HG02610 (cell line): ENCODE data around the gene UBR2.
"Not testable (repeated sequence)": the region's sequence is repeated elsewhere in the genome, so short reads cannot be mapped to it uniquely, and the experiment has no call there.

Experiments
- ATAC-seq: cut with Tn5 transposase; IDR thresholded peaks from one replicate; pipeline ENCODE4 v1.9.1; 2021; ENCODE audit warnings: mild to moderate bottlenecking, moderate library complexity; ENCODE audit not compliant: unreplicated experiment

UBR2 gene

DNA sequence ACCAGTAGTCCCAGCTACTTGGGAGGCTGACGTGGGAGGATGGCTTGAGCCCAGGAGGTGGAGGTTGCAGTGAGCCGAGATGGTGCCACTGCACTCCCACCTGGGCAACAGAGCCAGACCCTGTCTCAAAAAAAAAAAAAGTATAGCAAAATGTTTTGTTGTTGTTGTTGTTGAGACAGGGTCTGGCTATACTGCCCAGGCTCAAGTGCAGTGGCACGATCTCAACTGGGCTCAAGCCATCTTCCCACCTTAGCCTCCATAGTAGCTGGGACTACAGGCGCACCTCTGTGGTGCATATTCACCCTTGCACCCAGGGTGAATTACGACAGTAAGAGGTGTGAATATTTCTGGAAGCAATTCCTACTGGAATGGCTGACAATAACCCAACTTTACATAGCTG, 11.4 kb upstream of the UBR2 start:
- ATAC-seq, result no peak

DNA sequence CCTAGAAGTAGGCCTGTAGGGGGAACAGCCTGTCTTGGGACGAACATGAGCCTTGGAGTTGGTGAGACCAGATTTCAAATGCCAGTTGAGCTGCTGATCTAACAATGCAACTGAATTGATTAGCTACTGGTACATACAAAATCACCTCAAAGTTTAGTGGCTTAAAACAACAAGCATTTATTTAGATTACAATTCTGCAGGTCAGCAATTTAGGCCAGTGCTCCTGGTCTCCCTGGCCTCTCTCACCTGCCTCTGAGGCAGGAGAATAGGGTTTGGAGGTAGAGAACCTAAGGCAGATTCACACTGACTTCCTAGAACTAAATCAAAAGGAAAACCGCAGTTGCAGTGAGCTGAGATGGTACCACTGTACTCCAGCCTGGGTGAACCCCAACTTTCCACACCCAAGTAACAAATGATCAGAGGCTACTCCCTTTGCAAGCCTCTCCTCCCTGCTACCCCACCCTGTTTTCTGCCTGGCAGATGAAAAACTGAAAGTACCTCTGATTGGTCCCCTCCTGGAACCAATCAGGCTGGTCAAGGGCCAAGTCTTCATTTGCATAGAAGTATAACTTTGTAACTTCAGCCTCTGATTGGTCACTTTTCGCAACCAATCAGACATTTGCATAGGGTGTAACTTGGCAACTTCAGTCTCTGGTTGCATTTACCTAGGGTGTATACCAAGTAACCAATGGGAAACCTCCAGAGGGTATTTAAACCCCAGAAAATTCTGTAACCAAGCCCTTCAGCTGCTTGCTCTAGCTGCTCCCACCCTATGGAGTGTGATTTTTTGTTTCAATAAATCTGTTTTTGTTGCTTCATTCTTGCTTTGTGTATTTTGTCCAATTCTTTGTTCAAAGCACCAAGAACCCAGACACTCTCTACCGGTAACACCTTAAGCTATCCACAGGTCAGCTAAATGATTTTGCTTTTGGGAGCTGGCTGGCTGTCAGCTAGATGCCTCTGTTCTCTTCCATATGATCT, 8.1 kb upstream of the UBR2 start:
- ATAC-seq, result no peak

GRCh38 chr6:42556462-42556861, 7.4 kb upstream of the UBR2 start:
- ATAC-seq, result no peak

DNA sequence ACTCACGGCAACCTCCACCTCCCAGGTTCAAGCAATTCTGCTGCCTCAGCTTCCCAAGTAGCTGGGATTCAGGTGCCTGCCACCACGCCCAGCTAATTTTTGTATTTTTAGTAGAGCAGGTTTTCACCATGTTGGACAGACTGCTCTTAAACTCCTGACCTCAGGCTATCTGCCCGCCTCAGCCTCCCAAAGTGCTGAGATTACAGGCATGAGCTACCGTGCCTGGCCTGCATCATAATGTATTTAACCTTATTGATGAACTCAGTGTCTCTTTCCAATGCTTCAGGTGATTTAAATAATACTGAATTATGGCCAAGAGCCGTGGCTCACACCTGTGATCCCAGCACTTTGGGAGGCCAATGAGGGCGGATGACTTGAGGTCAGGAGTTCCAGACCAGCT, 4.6 kb upstream of the UBR2 start:
- not testable (repeated sequence) for ATAC-seq

DNA sequence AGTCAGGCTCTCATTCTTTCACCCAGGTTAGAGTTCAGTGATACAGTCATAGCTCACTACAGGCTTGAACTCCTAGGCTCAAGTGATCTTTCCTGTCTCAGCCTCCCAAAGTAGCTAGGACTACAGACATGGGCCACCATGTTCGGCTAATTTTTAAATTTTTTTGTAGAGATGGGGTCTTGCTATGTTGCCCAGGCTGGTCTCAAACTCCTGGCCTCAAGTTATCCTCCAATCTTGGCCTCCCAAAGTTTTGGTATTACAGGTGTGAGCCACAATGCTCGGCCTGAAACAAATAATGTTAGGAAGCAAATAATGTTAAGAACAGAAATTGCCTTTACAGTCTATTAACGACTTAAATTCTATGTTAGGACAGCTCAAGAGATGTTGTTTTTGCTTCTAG, 1.8 kb upstream of the UBR2 start:
- no peak for ATAC-seq

DNA sequence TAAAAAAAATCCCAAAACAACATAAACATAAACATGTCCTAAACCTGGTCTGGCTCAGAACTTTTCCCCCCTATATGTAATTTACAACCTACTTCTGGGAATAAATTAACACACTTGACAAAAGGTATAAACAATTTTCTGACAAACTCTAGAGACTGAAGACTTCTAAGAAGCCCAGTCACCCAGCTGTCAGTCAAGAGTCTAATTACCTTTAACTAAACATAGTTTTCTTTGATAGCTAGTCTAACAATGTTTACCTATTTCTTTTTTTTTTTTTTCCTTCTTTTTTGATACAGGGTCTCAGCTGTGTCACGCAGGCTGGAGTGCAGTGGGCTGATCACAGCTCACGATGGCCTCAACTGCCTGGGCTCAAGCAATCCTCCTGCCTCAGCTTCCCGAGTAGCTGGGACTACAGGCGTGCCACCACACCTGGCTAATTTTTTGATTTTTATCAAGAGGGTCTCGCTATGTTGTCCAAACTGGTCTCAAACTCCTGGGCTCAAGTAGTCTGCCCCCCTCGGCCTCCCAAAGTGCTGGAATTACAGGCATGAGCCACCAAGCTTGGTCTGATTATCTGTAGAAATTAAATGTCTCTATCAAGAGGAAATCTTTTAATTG, 932 bp upstream of the UBR2 start:
- no peak for ATAC-seq

GRCh38 chr6:42564506-42564825, 637 bp downstream of the UBR2 start:
- no peak for ATAC-seq

DNA sequence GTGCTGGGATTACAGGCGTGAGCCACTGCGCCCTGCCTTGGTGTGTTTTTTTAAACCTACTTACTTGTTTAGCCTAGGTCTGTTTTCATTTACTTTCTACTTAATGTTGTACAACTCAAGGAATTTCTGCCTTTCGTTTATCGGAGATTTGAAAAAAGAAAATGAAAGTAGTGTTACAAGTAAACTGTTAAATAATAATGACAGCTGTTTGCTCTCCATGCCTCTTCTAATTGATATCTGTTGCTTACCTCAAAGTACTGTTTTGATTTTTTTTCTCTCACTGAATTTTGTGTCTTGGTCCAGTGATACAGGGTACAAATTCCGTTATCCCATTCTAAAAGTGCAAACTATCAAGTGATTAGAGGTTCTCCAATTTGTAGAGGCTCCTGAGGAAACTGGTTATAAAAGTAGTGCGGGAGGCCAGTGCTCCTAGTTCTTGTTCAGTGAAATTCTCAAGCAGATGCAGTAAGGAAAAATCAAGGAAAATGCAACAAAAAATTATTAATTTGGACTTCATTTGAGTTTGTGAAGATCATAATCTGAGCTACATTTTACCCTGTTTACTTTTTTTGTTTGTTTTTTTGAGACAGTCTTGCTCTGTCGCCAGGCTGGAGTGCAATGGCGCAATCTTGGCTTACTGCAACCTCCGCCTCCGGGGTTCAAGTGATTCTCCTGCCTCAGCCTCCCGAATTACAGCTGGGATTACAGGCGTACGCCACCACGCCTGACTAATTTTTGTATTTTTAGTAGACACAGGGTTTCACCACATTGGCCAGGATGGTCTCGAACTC, 2.2 kb downstream of the UBR2 start:
- ATAC-seq, result no peak

- ATAC-seq, result no peak
These were observed 2.9 kb downstream of the UBR2 start for GRCh38 chr6:42566614-42567208.

DNA sequence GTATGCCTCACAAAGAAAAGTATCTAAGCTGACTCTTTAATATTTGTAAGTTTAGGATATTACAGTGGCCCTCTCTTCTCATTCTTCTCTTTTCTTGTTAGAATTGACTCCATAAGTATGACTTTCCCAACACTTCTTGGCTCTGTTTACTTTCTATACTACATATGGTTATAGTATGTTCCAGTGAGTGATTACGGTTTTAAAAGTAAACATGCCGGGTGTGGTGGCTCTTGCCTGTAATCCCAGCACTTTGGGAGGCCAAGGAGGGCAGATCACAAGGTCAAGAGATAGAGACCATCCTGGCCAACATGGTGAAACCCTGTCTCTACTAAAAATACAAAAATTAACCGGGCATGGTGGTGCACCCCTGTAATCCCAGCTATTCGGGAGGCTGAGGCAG, 3.4 kb downstream of the UBR2 start:
- not testable (repeated sequence) for ATAC-seq

DNA sequence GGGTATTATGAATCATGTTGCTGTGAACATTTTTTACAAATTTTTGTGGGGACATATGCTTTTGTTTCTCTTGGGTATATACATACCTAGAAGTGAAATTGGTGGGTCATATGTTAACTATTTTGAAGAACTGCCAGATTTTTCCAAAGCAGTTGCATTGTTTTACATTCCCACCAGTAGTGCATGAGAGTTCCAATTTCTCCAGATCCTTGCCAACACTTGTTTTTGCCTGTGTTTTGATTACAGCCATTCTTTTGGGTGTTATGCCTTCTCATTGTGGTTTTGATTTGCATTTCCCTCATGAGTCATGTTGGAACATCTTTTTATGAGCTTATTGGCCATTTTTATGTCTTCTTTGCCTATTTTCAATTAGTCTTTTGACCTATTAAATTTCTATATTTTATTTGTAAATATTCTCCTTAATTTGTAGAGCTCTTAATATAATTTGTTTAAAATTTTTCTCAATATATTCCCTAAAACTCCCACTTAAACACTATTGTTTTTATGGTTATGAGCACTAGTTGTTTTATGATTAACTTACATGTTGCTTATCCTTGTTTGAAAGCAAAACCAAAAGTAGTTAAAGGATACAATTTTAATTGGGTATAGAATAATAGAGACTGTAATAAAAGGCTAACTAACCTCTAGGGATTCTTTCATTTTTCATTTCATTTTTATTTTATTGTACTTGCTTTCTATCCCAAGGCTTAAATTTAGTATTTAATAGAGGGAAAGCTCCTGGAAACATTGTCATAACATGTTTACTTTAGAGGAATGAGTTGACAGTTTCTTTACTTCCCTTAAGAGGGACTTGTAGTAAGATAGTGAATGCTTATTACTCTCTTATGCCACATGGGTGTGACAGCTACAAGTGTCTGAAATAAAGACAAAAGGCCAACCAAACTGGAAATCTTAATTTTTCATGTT, 5.5 kb downstream of the UBR2 start:
- ATAC-seq, result no peak

DNA sequence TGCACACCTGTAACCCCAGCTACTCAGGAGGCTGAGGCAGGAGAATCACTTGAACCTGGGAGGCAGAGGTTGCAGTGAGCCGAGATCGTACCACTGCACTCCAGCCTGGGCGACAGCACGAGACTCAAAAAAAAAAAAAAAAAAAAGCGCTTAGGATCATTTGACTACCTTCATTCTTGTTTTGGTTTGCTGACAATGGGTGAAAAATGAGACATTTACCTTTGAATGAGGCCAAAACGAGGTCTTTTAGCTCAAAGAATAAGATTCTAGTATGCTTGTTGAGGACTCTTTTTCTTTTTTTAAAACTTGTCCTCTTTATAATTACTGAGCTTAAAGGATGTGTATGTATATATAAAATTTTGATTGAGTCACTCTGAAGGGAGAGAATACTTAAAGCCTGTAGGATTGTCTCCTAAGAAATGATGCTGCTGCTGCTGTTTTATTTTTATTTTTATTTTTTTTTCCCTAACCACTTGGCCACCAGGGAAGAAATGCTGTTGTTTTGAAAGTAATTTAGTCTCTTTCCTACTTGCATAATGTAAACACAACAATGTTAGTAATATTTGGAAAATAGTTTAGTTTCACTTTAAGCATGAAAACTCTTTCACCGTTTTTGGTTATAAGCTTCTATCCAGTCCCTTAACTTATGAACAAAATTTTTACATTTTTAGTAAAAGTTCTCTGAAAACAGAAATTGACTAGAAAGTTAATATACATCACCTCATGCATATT, 7.9 kb downstream of the UBR2 start:
- peak; percentile 23 for ATAC-seq

DNA sequence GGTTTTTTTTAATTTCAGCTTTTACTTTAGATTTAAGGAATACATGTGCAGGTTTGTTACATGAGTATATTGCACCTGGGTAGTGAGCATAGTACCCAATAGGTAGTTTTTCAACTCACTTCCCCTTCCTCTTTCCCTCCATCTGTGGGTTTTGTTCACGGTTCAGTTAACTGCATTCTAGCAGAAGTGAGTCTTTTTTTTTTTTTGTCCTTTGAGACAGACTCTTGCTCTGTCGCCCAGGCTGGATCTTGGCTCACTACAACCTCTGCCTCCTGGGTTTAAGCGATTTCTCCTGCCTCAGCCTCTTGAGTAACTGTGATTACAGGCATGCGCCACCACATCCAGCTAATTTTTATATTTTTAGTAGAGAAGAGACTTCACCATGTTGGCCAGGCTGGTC, 8.7 kb downstream of the UBR2 start:
- ATAC-seq, result peak; percentile 85

GRCh38 chr6:42576538-42576937, 12.7 kb downstream of the UBR2 start:
- not testable (repeated sequence) for ATAC-seq

- ATAC-seq, result no peak
These were observed 34.5 kb downstream of the UBR2 start for GRCh38 chr6:42598300-42598699.

DNA sequence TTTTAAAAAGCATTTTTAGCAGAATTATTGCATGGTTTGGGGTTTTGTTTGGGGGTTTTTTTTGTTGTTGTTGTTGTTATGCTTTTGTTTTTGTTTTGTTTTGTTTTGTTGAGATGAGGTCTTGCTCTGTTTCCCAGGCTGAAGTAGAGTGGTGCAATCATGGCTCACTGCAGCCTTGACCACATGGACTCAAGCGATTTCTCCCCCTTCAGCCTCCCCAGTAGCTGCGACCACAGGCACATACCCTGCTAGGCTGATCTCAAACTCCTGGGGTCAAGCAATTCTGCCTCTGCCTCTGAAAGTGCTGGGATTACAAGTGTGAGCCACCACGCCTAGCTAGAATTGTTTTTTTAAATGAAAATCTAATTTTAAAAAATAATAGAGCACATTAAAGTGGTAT, 35.7 kb downstream of the UBR2 start:
- no peak for ATAC-seq

GRCh38 chr6:42604150-42604549, 40.3 kb downstream of the UBR2 start:
- ATAC-seq, result no peak

DNA sequence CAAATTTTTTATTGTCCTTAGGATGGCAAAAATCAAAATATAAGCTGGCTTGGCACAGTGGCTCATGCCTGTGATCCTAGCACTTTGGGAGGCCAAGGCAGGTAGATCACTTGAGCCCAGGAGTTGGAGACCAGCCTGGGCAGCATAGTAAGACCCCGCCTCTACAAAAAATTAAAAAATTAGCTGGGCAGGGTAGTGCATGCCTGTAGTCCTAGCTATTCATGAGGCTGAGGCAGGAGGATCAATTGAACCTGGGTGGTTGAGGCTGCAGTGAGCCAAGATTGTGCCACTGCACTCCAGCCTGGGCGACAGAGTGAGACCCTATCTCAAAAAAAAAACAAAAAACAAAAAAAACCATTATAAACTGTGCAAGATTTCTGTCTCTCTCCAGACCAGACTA, 40.9 kb downstream of the UBR2 start:
- not testable (repeated sequence) for ATAC-seq

DNA sequence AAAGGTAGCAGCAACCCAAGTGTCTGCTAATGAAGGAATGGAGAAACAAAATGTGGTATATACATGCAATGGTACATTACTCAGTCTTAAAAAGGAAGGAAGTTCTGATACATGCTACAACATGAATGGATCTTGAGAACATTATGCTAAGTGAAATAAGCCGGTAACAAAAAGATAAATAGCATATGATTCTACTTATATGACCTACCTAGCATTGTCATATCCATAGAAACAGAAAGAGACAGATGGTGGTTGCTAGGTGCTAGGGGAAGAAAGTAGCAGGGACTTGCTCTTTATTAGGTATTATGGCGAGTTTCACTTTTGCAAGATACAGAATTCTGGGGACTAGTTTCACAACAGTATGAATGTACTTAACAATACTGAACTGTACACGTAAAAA, 46.6 kb downstream of the UBR2 start:
- peak; percentile 59 for ATAC-seq

- ATAC-seq, result no peak
These were observed 51.7 kb downstream of the UBR2 start for GRCh38 chr6:42615518-42615917.
